SK-N-MC (cell line): ENCODE results near the gene SYNCRIP.

Experiments used
- EZH2 ChIP-seq: fragments of 200-600 bp; sonication (generic); IDR thresholded peaks from one replicate; pipeline ENCODE4 v1.6.1; 2017; ENCODE audit warnings: antibody characterized with exemption
- FOXP2 ChIP-seq: optimal IDR thresholded peaks from 2 replicates; pipeline ENCODE3; 2011; ENCODE audit warnings: mild to moderate bottlenecking, moderate library complexity; ENCODE audit not compliant: insufficient read depth; ENCODE audit errors: extremely low read length, control extremely low read depth
- POLR2AphosphoS5 ChIP-seq: IDR thresholded peaks from 2 replicates; pipeline ENCODE4 v1.6.1; 2012; ENCODE audit warnings: mild to moderate bottlenecking, low read depth, low read length, borderline replicate concordance

DNA sequence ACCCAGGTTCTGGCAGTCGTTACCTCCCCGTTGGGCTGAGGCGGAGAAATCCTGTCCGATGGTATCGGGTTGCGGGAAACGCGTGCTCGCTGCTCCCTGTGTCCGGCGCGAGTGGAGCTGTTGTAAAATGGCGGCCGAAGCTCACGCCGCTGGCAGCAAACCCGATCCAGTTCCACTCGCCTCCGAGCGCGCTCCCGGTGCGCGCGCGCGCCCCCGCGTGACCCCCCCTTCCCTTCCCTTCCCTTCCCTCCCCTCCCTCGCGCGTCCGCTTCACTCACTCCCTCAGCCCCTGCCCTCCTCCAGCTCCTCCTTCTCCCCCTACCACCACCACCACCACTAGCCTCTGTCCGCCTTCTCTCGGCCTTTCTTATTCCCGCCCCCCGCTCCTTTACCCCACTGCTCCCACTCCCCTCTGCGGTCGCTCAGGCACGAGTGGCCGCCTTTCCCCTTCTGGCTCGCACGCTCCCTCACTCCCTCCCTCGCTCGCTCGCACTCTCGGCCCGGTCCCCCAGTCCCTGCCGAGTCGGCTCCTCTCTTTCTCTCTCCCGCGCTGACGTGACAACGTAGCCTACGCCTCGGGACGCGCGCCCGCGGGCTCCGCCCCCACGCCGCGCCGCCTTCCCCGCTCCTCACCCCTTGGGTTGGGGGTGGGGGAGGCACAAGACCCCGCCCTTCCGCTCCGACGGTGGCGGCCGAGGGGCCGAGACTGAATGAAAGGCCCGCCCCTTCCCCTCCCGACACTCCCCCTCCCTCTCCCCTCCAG lies at the start of gene SYNCRIP:
- TF ChIP-seq POLR2AphosphoS5: peak; percentile 96
- TF ChIP-seq EZH2: no peak
- TF ChIP-seq FOXP2: no peak
